Ascending aorta (tissue), 2 donors: ENCODE results near the gene PGGHG. TPM values are rescaled to one million over a fixed set of nuclear protein-coding genes. Genes with fewer than 3 reads are reported as not detected.

Experiments
- DNase-seq, 2 donors: peaks; one replicate each; pipeline ENCODE4 v3.0.0-alpha.2; 2019; ENCODE audit warnings: low spot score in 2 of 2
- H3K27ac ChIP-seq, 2 donors: fragments of 200-600 bp; sonication (generic); one replicate each; pipeline ENCODE4 v1.5.1; 2016 to 2017; ENCODE audit warnings: mild to moderate bottlenecking in 1 of 2
- H3K27me3 ChIP-seq: fragments of 200-600 bp; sonication (generic); one replicate; pipeline ENCODE4 v1.5.1; 2017
- H3K36me3 ChIP-seq, 2 donors: fragments of 200-600 bp; sonication (generic); one replicate each; pipeline ENCODE4 v1.5.1; 2016
- H3K4me1 ChIP-seq, 2 donors: fragments of 200-600 bp; sonication (generic); one replicate each; pipeline ENCODE4 v1.5.1; 2016 to 2017; ENCODE audit warnings: mild to moderate bottlenecking in 1 of 2
- H3K4me3 ChIP-seq, 2 donors: fragments of 200-600 bp; sonication (generic); one replicate each; pipeline ENCODE4 v1.5.1; 2016 to 2017; ENCODE audit warnings: mild to moderate bottlenecking in 1 of 2
- H3K9me3 ChIP-seq, 2 donors: fragments of 200-600 bp; sonication (generic); one replicate each; pipeline ENCODE4 v1.5.1; 2016
- CTCF ChIP-seq, 3 experiments: fragments of 200-600 bp in 2 of 3; fragments of 450-650 bp in 1 of 3; sonication (generic) in 2 of 3; IDR thresholded peaks; one replicate each; pipeline ENCODE4 v1.5.1; 2016 to 2019; ENCODE audit warnings: antibody characterized with exemption in 3 of 3, mild to moderate bottlenecking in 1 of 3, moderate library complexity in 1 of 3
- intact Hi-C: fragments of 100-400 bp; cut with DNase I; formaldehyde crosslinking; loops from one replicate; pipeline ENCODE4 v1.15.1; 2023
- total RNA-seq: library from RNA; depleted of rRNA; stranded (reverse); fragments of >200 nt; gene quantifications from one replicate; pipeline ENCODE4 v1.1.0, GENCODE V29; 2016

The PGGHG gene
- total RNA-seq, 1 donor from 2014 or later, result 155 TPM

- no peaks in the 10 kb centered on the region for H3K9me3 ChIP-seq
- no peak for TF ChIP-seq CTCF (IDR thresholded peaks at IDR 0.05)
- intact Hi-C loops, result no loop called here
- H3K4me1 ChIP-seq, result no peaks in the 10 kb centered on the region
- H3K27ac ChIP-seq, result no peak overlapping the region
- H3K4me3 ChIP-seq, result no peak overlapping the region
- DNase-seq, result no peak
- no peaks in the 10 kb centered on the region for H3K36me3 ChIP-seq
- H3K27me3 ChIP-seq, result peaks cover 23% of the 10 kb centered on the region
These were observed 7.3 kb upstream of the PGGHG start for GRCh38 chr11:281486-282161.

- no peak overlapping the region for H3K4me3 ChIP-seq
- no peak overlapping the region for H3K27ac ChIP-seq
- no peaks in the 10 kb centered on the region for H3K36me3 ChIP-seq
- peak in 1 of 2 donors; percentile 61 for DNase-seq
- no peaks in the 10 kb centered on the region for H3K4me1 ChIP-seq
- TF ChIP-seq CTCF (IDR thresholded peaks at IDR 0.05), result no peak
- no peaks in the 10 kb centered on the region for H3K9me3 ChIP-seq
- intact Hi-C loops, result no loop called here
- peaks cover 23% of the 10 kb centered on the region for H3K27me3 ChIP-seq
These were observed 6.8 kb upstream of the PGGHG start for GRCh38 chr11:282171-282570.

GRCh38 chr11:282630-283360, 6.1 kb upstream of the PGGHG start:
- no peak for TF ChIP-seq CTCF (IDR thresholded peaks at IDR 0.05)
- peak in 1 of 2 donors; percentile 56 for DNase-seq
- H3K4me1 ChIP-seq, result peaks cover 0 to under 1% of the 10 kb centered on the region in 2 donors
- H3K4me3 ChIP-seq, result no peak overlapping the region
- no peak overlapping the region for H3K27ac ChIP-seq
- H3K27me3 ChIP-seq, result peaks cover 24% of the 10 kb centered on the region
- no peaks in the 10 kb centered on the region for H3K9me3 ChIP-seq
- H3K36me3 ChIP-seq, result no peaks in the 10 kb centered on the region
- intact Hi-C loops, result no loop called here

- no peak overlapping the region for H3K27ac ChIP-seq
- TF ChIP-seq CTCF (IDR thresholded peaks at IDR 0.05), result no peak
- H3K9me3 ChIP-seq, result no peaks in the 10 kb centered on the region
- no peak for DNase-seq
- peaks cover 24% of the 10 kb centered on the region for H3K27me3 ChIP-seq
- no peaks in the 10 kb centered on the region for H3K36me3 ChIP-seq
- intact Hi-C loops, result no loop called here
- H3K4me3 ChIP-seq, result no peak overlapping the region
- peaks cover 5 to 6% of the 10 kb centered on the region in 2 donors for H3K4me1 ChIP-seq
These were observed 5.4 kb upstream of the PGGHG start for GRCh38 chr11:283405-284104.

GRCh38 chr11:284105-285020, 4.6 kb upstream of the PGGHG start:
- Histone ChIP-seq H3K27me3 (peaks cover 15% of the 10 kb centered on the region), H3K27ac (no peak overlapping the region), H3K4me1 (peaks cover 6 to 8% of the 10 kb centered on the region in 2 donors), H3K9me3 (no peaks in the 10 kb centered on the region), H3K36me3 (no peaks in the 10 kb centered on the region), H3K4me3 (no peak overlapping the region)
- peak in 1 of 2 donors; percentile 60 for DNase-seq
- intact Hi-C loops, result no loop called here
- TF ChIP-seq CTCF (IDR thresholded peaks at IDR 0.05), result no peak
